ENCODE results near the gene MCC.

- no peak for TF ChIP-seq CTCF (conservative IDR thresholded peaks at IDR 0.05 in 1 of 2, IDR thresholded peaks at IDR 0.05 in 1 of 2; ENCODE audit: low read depth in 1 of 2, low read length in 2 of 2)
- no peak for TF ChIP-seq EZH2 (IDR thresholded peaks at IDR 0.05; ENCODE audit: low read length, missing control alignments)
Measured at GRCh38 chr5:113081881-113082546, 406.2 kb downstream of the MCC start.
